Body of pancreas (tissue), 4 donors: ENCODE data around the gene GTPBP3. TPM values are rescaled to one million over a fixed set of nuclear protein-coding genes. Genes with fewer than 3 reads are reported as not detected.
"Not testable (repeated sequence)": the region's sequence is repeated elsewhere in the genome, so short reads cannot be mapped to it uniquely, and the experiment has no call there.

Source experiments
- ATAC-seq: fragments of 150-250 bp; one replicate; pipeline ENCODE4 v1.9.1; 2016
- DNase-seq, 4 donors: peaks; one replicate each; pipeline ENCODE4 v3.0.0-alpha.2; 2019
- H3K27ac ChIP-seq, 4 donors: fragments of 200-600 bp; sonication (generic); 1 replicate in 3 of 4; 2 replicates in 1 of 4; pipeline versions ENCODE4 v1.5.1 to v1.6.1; 2016 to 2019; ENCODE audit warnings: mild to moderate bottlenecking in 1 of 4, mixed read lengths in 1 of 4, moderate library complexity in 1 of 4
- H3K27me3 ChIP-seq, 2 donors: fragments of 200-600 bp; sonication (generic); one replicate each; pipeline ENCODE4 v1.6.0; 2016; ENCODE audit warnings: mild to moderate bottlenecking in 1 of 2
- H3K36me3 ChIP-seq, 2 donors: fragments of 200-600 bp; sonication (generic); replicated peaks in 1 of 2; 2 replicates each; pipeline ENCODE4 v1.5.1; 2016; ENCODE audit warnings: low read depth in 2 of 2; ENCODE audit not compliant: insufficient read depth in 1 of 2
- H3K4me1 ChIP-seq: fragments of 200-600 bp; sonication (generic); one replicate; pipeline ENCODE4 v1.6.0; 2016
- H3K4me3 ChIP-seq, 2 donors: fragments of 200-600 bp; sonication (generic); 1 replicate in 1 of 2; 2 replicates in 1 of 2; pipeline ENCODE4 v1.5.1; 2016 to 2019
- H3K9me3 ChIP-seq, 3 donors: fragments of 200-600 bp; sonication (generic); 1 replicate in 2 of 3; 2 replicates in 1 of 3; pipeline ENCODE4 v1.5.1; 2016
- CTCF ChIP-seq, 7 experiments: fragments of 450-650 bp in 4 of 7; fragments of 200-600 bp in 3 of 7; sonication (generic) in 3 of 7; IDR thresholded peaks; one replicate each; pipeline ENCODE4 v1.5.1; 2016 to 2019; ENCODE audit warnings: antibody characterized with exemption in 7 of 7
- POLR2A ChIP-seq, 3 donors: fragments of 450-650 bp; IDR thresholded peaks; one replicate each; pipeline ENCODE4 v1.6.1; 2016; ENCODE audit warnings: antibody characterized with exemption in 3 of 3, mild to moderate bottlenecking in 2 of 3
- WGBS, 2 donors: methylation state at CpG; one replicate each; pipeline ENCODE4 v1.1.5; 2017; 5-methylcytosine and 5-hydroxymethylcytosine counted together
- intact Hi-C: fragments of 100-400 bp; cut with DNase I; formaldehyde crosslinking; loops from one replicate; pipeline ENCODE4 v1.15.1; 2023
- total RNA-seq, 2 donors: library from RNA; depleted of rRNA; stranded (reverse); fragments of >200 nt; gene quantifications; one replicate each; pipeline ENCODE4 v1.1.0, GENCODE V29; 2016

Gene GTPBP3
- total RNA-seq, 2 donors from 2014 or later: 13.7 to 127 TPM

DNA sequence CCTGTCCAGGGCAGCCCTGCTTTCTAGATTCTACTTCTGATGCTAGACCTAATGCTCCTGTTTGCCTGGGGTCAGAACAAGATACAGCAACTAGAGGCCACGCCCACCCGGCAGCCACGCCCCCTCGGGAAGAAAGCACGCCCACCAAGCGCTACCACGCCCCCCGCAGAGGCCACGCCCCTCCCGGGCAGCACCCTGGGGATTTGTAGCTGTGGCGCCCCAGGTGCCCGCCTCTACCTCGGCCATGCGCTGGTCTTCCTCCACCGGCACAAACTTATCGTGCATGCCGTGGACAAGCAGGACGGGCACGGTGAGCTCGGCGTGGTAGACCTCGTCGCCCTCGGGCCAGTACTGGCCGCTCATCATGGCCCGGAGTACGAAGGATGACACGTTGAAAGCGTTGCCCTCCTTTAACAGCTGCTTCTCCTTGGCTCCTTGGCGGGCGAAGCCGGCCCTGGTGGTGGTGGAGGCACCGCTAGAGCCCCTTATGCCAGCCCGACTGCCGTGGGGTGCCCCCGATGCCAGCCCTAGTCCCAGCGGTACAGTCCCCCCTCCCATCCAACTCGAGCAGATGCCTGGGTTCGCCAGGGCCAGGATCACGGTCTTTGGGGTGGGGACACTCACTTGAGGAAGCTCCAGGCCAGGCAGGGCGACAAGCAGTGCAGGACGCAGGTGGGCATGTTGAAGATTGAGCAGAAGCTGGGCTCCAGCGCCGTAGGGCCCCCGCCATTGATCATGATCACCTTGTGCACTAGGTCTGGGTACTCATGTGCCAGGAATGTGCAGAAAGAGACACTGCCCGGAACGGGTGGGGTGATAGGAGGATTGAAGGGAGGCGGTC is 43.1 kb upstream of the GTPBP3 start:
- no peak overlapping the region for H3K4me3 ChIP-seq
- intact Hi-C loops: no loop called here
- ATAC-seq (no peak), DNase-seq (peak in 1 of 4 donors; percentile 37)
- H3K9me3 ChIP-seq: no peaks in the 10 kb centered on the region
- no peaks in the 10 kb centered on the region for H3K27me3 ChIP-seq
- no peak for TF ChIP-seq CTCF (IDR thresholded peaks at IDR 0.05)
- WGBS, 2 donors: 80 to 96% methylated on average over 19 to 47 of the region's 48 CpGs
- H3K36me3 ChIP-seq: no peaks in the 10 kb centered on the region
- no peak overlapping the region for H3K27ac ChIP-seq
- H3K4me1 ChIP-seq: no peaks in the 10 kb centered on the region

GRCh38 chr19:17295551-17295950 is 41.8 kb upstream of the GTPBP3 start:
- H3K27ac ChIP-seq, intact Hi-C loops, DNase-seq, ATAC-seq, H3K4me3 ChIP-seq, H3K9me3 ChIP-seq, H3K36me3 ChIP-seq, H3K27me3 ChIP-seq, H3K4me1 ChIP-seq: not testable (repeated sequence)
- WGBS, 2 donors: 96% methylated on average over 4 to 6 of the region's 6 CpGs

DNA sequence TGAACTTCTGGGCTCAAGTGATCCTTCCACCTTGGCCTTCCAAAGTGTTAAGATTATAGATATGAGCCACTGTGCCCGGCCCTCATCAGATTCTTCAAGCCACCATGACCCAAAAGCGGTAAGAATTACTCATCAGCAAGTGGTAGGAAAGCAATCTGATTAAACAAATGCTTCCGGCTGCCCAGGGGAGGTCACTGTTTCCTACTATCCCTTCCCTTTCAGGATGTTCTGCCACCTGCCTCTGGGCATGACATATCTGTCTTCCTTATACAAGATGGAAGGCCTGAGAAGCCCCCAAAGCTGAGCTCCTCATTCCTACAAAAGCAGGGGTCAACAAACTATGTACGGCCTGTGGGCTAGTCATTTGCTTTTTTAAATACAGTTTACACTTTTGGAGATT is 41.1 kb upstream of the GTPBP3 start:
- Histone ChIP-seq H3K4me3 (no peak overlapping the region), H3K36me3 (no peaks in the 10 kb centered on the region), H3K27ac (no peak overlapping the region), H3K9me3 (no peaks in the 10 kb centered on the region), H3K27me3 (no peaks in the 10 kb centered on the region), H3K4me1 (no peaks in the 10 kb centered on the region)
- DNase-seq: no peak
- TF ChIP-seq CTCF (IDR thresholded peaks at IDR 0.05) (no peak), POLR2A (IDR thresholded peaks at IDR 0.05) (no peak)
- no peak for ATAC-seq
- 78 to 84% methylated on average over 3 to 4 of the region's 4 CpGs for WGBS, 2 donors
- intact Hi-C loops: no loop called here

- Histone ChIP-seq H3K4me3 (no peak overlapping the region), H3K27me3 (no peaks in the 10 kb centered on the region), H3K4me1 (peaks cover under 1% of the 10 kb centered on the region), H3K36me3 (no peaks in the 10 kb centered on the region), H3K27ac (no peak overlapping the region), H3K9me3 (no peaks in the 10 kb centered on the region)
- intact Hi-C loops: no loop called here
- TF ChIP-seq CTCF (IDR thresholded peaks at IDR 0.05) (no peak), POLR2A (IDR thresholded peaks at IDR 0.05) (no peak)
- no peak for ATAC-seq
- whole genome bisulfite sequencing, 2 donors: 92 to 95% methylated on average over 3 to 6 of the region's 6 CpGs
- DNase-seq: no peak
Measured at GRCh38 chr19:17296976-17297375, 40.4 kb upstream of the GTPBP3 start.

DNA sequence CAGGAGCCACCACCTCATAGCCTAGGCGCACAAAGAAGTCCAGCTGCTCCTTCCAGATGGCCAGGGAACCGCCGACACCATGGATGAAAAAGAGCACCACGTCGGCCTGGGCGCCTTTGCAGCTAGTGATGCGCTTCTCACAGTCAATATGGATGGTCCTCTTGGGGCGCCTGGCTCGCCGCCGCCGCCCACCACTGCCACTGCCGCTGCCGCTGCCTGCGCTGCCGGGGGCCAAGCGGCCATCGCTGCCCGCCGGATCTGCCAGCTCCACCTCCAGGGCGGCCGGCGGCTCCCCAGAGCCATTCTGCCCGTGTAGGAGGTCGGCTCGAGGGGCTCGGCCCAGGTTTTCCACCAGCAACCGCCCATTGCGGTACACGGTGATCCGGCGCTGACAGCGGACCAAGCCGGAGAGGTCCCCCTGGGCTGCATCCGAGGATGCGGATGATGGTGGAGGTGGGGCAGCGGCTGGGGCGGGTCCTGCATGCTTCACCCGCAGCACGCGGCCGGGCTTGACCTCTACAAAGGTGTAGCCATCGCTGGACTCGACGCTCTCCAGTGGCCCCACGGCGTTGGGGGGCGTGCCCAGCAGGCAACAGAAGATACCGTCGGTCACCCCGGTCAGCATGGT is 36.2 kb upstream of the GTPBP3 start:
- TF ChIP-seq POLR2A (IDR thresholded peaks at IDR 0.05): no peak
- no peak for TF ChIP-seq CTCF (IDR thresholded peaks at IDR 0.05)
- intact Hi-C loops: no loop called here
- H3K4me1 ChIP-seq: peaks cover 30% of the 10 kb centered on the region
- H3K27ac ChIP-seq: no peak overlapping the region
- ATAC-seq (no peak), DNase-seq (no peak)
- WGBS, 2 donors: 91% methylated on average over 38 of the region's 51 CpGs; no CpG with 5 or more reads in 1 of the 2 donors
- no peaks in the 10 kb centered on the region for H3K27me3 ChIP-seq
- no peaks in the 10 kb centered on the region for H3K36me3 ChIP-seq
- no peak overlapping the region for H3K4me3 ChIP-seq
- H3K9me3 ChIP-seq: no peaks in the 10 kb centered on the region
